Measurements from ENCODE around the gene PLEKHF1. TPM values are rescaled to one million over a fixed set of nuclear protein-coding genes. Genes with fewer than 3 reads are reported as not detected.

Gene PLEKHF1
- total and polyA plus RNA-seq, 2 of the 8 experiments (the other 6 are each of a cell fraction or from before 2014, with no cell fraction given), result 11.1 to 18.4 TPM

- Histone ChIP-seq H3K14ac (ENCODE audit: insufficient read length) (no peak overlapping the region), H4K8ac (ENCODE audit: extremely low read depth, insufficient read depth, low read length) (peak overlapping the region; percentile 94), H2BK120ac (replicated peaks; ENCODE audit: low read depth, low read length) (no peak overlapping the region), H3K9me3 (ENCODE audit: insufficient read depth in 2 of 2, low read depth in 1 of 2, low read length in 1 of 2) (no peaks in the 10 kb centered on the region), H3K9ac (replicated peaks in 1 of 4; ENCODE audit: extremely low read depth in 1 of 4, low read depth in 3 of 4, low read length in 3 of 4) (peak overlapping the region in 1 of 4 experiments; percentile 53; a peak in 1 of 7 replicates), H3K4me2 (ENCODE audit: insufficient read depth in 1 of 2, low read depth in 2 of 2, low read length in 2 of 2) (peak overlapping the region; percentile 73 to 98), H3K27me3 (replicated peaks in 1 of 4; ENCODE audit: control insufficient read depth in 3 of 4, extremely low read depth in 1 of 4, insufficient read depth in 3 of 4, low read length in 3 of 4) (peaks cover 0 to 10% (median 1%) of the 10 kb centered on the region in 4 experiments; a peak in 4 of 7 replicates), H3K79me1 (ENCODE audit: low read depth, low read length) (peaks cover 13% of the 10 kb centered on the region; the same call in 1 of the 2 replicates), H3K27ac (ENCODE audit: low read depth, low read length) (no peak overlapping the region), H3K18ac (ENCODE audit: extremely low read depth, low read length) (peak overlapping the region; percentile 38; the same call in 1 of the 2 replicates), H3K56ac (replicated peaks; ENCODE audit: insufficient read length, low read depth, low read length) (no peak overlapping the region), H2BK12ac (ENCODE audit: low read depth, low read length) (no peak overlapping the region), H3K36me3 (ENCODE audit: control insufficient read depth in 2 of 4, insufficient read depth in 4 of 4, low read length in 3 of 4) (no peaks in the 10 kb centered on the region), H3K23me2 (ENCODE audit: low read depth, low read length) (peaks cover 13% of the 10 kb centered on the region), H3K4me3 (ENCODE audit: extremely low read depth in 1 of 4, insufficient read depth in 2 of 4, low read depth in 3 of 4, low read length in 4 of 4) (peak overlapping the region; percentile 34 to 97 (median 74); a peak in 7 of 8 replicates), H3K4me1 (replicated peaks in 1 of 4; ENCODE audit: control insufficient read depth in 3 of 4, insufficient read depth in 4 of 4, low read length in 3 of 4) (peaks cover 0 to 21% (median 18%) of the 10 kb centered on the region in 4 experiments; a peak in 6 of 7 replicates), H4K91ac (replicated peaks; ENCODE audit: insufficient read length, low read length) (no peak overlapping the region), H2BK15ac (ENCODE audit: low read length) (no peak overlapping the region), H4K5ac (ENCODE audit: insufficient read length, low read depth, low read length) (no peak overlapping the region), H3K23ac (ENCODE audit: insufficient read length) (no peak overlapping the region), H2BK5ac (ENCODE audit: low read depth, low read length) (peak overlapping the region; percentile 24; the same call in 1 of the 2 replicates), H3K4ac (replicated peaks; ENCODE audit: insufficient read length, low read depth, low read length) (no peak overlapping the region), H4K20me1 (replicated peaks in 1 of 2; ENCODE audit: control insufficient read depth in 1 of 2, insufficient read depth in 2 of 2, low read length in 2 of 2) (no peaks in the 10 kb centered on the region), H3K79me2 (ENCODE audit: control insufficient read depth in 1 of 2, insufficient read depth in 2 of 2, low read length in 2 of 2) (peaks cover 0 to 16% of the 10 kb centered on the region in 2 experiments; a peak in 1 of 4 replicates), H2AFZ (ENCODE audit: low read length) (no peak overlapping the region), H2BK20ac (ENCODE audit: low read length) (no peak overlapping the region), H2AK5ac (ENCODE audit: low read depth, low read length) (0 out of 2 replicates have a peak overlapping the region, but pooled peaks have one; percentile 2)
- ChIA-PET POLR2A (ENCODE audit: partially characterized antibody) (interaction anchor here (0.7 to 1.6 kb wide), 4 partner anchors 48 to 194 kb away, joined by 3 to 4 read pairs (median 3); partner anchors contain the start of gene POP4), CTCF (ENCODE audit: partially characterized antibody) (interaction anchor here (0.6 to 5.3 kb wide), 5 partner anchors 27 to 324 kb away, joined by 3 to 79 read pairs (median 5); partner anchors contain the start of gene POP4)
- no peak for FAIRE-seq
- 36% methylated on average over 21 of the region's 22 CpGs; no CpG with 5 or more reads in 1 of the 2 experiments for WGBS, 2 experiments (ENCODE audit: extremely low coverage in 1 of 2, insufficient coverage in 1 of 2, insufficient read length in 1 of 2, insufficient replicate concordance in 2 of 2, low coverage in 1 of 2, low lambda C conversion rate in 2 of 2, missing lambda C conversion rate in 1 of 2)
- DNase-seq (ENCODE audit: low read depth in 1 of 2, low spot score in 2 of 2), result no peak
- TF ChIP-seq POLR2AphosphoS5 (IDR thresholded peaks at IDR 0.05; ENCODE audit: low read depth, low read length), result no peak
- TF ChIP-seq TAF1 (IDR thresholded peaks at IDR 0.05; ENCODE audit: low read depth, low read length), result no peak
- TF ChIP-seq PHF8 (conservative IDR thresholded peaks at IDR 0.05; ENCODE audit: low read depth, low read length), result no peak; the same call in 1 of the 2 replicates
- TF ChIP-seq YY1 (IDR thresholded peaks at IDR 0.05; ENCODE audit: low read depth, low read length), result no peak
- TF ChIP-seq HDAC6 (IDR thresholded peaks at IDR 0.05; ENCODE audit: low read depth, low read length), result no peak
- TF ChIP-seq MAFK (IDR thresholded peaks at IDR 0.05; ENCODE audit: low read depth, low read length), result no peak
- no peak for TF ChIP-seq SRF (IDR thresholded peaks at IDR 0.05; ENCODE audit: low read depth, low read length)
- no peak for TF ChIP-seq HDAC2 (IDR thresholded peaks at IDR 0.05; ENCODE audit: borderline replicate concordance in 1 of 2, low read depth in 2 of 2, low read length in 2 of 2)
- no peak for TF ChIP-seq CTBP2 (IDR thresholded peaks at IDR 0.05; ENCODE audit: borderline replicate concordance, insufficient read depth, insufficient read length, low read length)
- no peak for TF ChIP-seq BACH1 (IDR thresholded peaks at IDR 0.05; ENCODE audit: low read length)
- TF ChIP-seq GTF2F1 (IDR thresholded peaks at IDR 0.05; ENCODE audit: borderline replicate concordance, low read depth, low read length), result no peak
- TF ChIP-seq RXRA (IDR thresholded peaks at IDR 0.05; ENCODE audit: insufficient read depth, low read depth, low read length), result no peak
- TF ChIP-seq SAP30 (IDR thresholded peaks at IDR 0.05; ENCODE audit: insufficient read depth, insufficient replicate concordance, low read length), result no peak
These were observed 477 bp upstream of the PLEKHF1 start for GRCh38 chr19:29664753-29665214.

All from H1 (cell line).